ENCODE measurements around the gene ZFP36L2. TPM values are rescaled to one million over a fixed set of nuclear protein-coding genes. Genes with fewer than 3 reads are reported as not detected.

The ZFP36L2 gene
- polyA plus RNA-seq, 2 of the 4 experiments (the other 2 are of a cell fraction), result 10.5 to 17.3 TPM

- Histone ChIP-seq H3K27ac (peak overlapping the region; percentile 89 to 95), H3K4me2 (peak overlapping the region; percentile 96), H3K9me3 (no peaks in the 10 kb centered on the region), H3K4me3 (peak overlapping the region; percentile 44), H3K4me1 (peaks cover 50% of the 10 kb centered on the region)
- CTCF ChIA-PET, result interaction anchor here (0.7 to 11.1 kb wide), 10 partner anchors 10 to 389 kb away, joined by 3 to 163 read pairs (median 4); no protein-coding TSS in a partner anchor
- POLR2A ChIA-PET, result interaction anchor here (1.0 to 2.1 kb wide), 4 partner anchors 8 to 409 kb away, joined by 4 to 7 read pairs (median 4); partner anchors contain the start of gene ZFP36L2
- ATAC-seq (peak; percentile 13 to 17), DNase-seq (ENCODE audit: low read depth in 1 of 2, low spot score in 1 of 2) (peak in 1 of 2 experiments; percentile 73), FAIRE-seq (no peak)
- WGBS (ENCODE audit: missing lambda C conversion rate), result 5% methylated on average over 4 of the region's 8 CpGs
- TF ChIP-seq SMC3 (IDR thresholded peaks at IDR 0.05), result no peak
- TF ChIP-seq MAFK (IDR thresholded peaks at IDR 0.05; ENCODE audit: partially characterized antibody), result no peak
- TF ChIP-seq CBX8 (IDR thresholded peaks at IDR 0.05), result no peak
- TF ChIP-seq FOXS1 (CRISPR knock-in tag; IDR thresholded peaks at IDR 0.05), result no peak
- TF ChIP-seq MAX (IDR thresholded peaks at IDR 0.05), result no peak
- no peak for TF ChIP-seq RNF2 (IDR thresholded peaks at IDR 0.05; ENCODE audit: borderline replicate concordance, low read depth)
- no peak for TF ChIP-seq TFCP2L1 (CRISPR knock-in tag; IDR thresholded peaks at IDR 0.05)
- TF ChIP-seq FOSB (CRISPR knock-in tag; IDR thresholded peaks at IDR 0.05), result no peak
Measured at GRCh38 chr2:43218702-43219382, 7.6 kb downstream of the ZFP36L2 start.

DNA sequence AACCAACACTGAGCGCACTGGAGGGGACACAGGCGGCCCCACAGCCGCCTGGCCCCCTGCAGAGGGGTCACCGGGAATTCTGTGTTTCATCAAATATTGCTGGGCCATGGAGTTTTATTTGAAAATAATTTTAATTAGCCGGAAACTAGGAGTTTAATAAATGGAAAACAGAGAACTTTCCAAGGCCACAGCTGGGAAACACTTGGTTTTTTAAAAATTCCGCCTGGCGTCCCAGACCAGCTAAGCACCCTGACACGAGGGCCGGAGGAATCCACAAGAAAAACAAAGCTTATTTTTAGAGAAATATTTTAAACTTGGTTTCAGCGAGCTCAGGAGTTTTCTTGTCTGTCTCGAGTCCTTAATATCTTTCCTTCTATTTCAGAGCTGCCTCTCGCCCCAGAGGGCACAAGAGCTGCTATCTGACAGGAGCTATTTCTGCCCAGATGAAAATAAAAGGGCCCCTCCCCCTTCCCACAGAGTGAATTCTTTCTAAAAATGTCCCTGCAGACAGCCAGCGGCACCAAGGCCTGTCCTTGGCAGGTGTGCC is 8.2 kb downstream of the ZFP36L2 start:
- ChIA-PET POLR2A (interaction anchor here (0.6 to 1.0 kb wide), 2 partner anchors 9 to 39 kb away, joined by 3 to 7 read pairs; partner anchors contain the start of gene ZFP36L2), CTCF (interaction anchor here (0.7 to 11.1 kb wide), 8 partner anchors 10 to 389 kb away, joined by 3 to 163 read pairs (median 4); no protein-coding TSS in a partner anchor)
- no peak; a peak in 1 of 6 replicates for ATAC-seq
- peak overlapping the region; percentile 96 for H3K4me2 ChIP-seq
- no peak for DNase-seq (ENCODE audit: low read depth in 1 of 2, low spot score in 1 of 2)
- H3K9me3 ChIP-seq, result no peaks in the 10 kb centered on the region
- no peak for FAIRE-seq
- TF ChIP-seq ZNF302 (CRISPR knock-in tag; IDR thresholded peaks at IDR 0.05) (no peak), FOSL2 (IDR thresholded peaks at IDR 0.05) (no peak), FOSL2 (CRISPR knock-in tag; IDR thresholded peaks at IDR 0.05) (no peak), NR3C1 (IDR thresholded peaks at IDR 0.05) (no peak), HOXA7 (CRISPR knock-in tag; IDR thresholded peaks at IDR 0.05) (no peak), RCOR1 (IDR thresholded peaks at IDR 0.05; ENCODE audit: low read depth, low read length) (no peak), NFE2L2 (conservative IDR thresholded peaks at IDR 0.05; ENCODE audit: low read length) (no peak), ZFP36 (IDR thresholded peaks at IDR 0.05; ENCODE audit: borderline replicate concordance, partially characterized antibody) (no peak), HOXB13 (CRISPR knock-in tag; IDR thresholded peaks at IDR 0.05; ENCODE audit: low read depth) (no peak)
- H3K4me3 ChIP-seq, result peak overlapping the region; percentile 44; the same call in 2 of the 3 replicates
- 73% methylated on average over 13 of the region's 13 CpGs for WGBS (ENCODE audit: missing lambda C conversion rate)
- H3K4me1 ChIP-seq, result peaks cover 44% of the 10 kb centered on the region
- H3K27ac ChIP-seq, result peak overlapping the region; percentile 89 to 95

DNA sequence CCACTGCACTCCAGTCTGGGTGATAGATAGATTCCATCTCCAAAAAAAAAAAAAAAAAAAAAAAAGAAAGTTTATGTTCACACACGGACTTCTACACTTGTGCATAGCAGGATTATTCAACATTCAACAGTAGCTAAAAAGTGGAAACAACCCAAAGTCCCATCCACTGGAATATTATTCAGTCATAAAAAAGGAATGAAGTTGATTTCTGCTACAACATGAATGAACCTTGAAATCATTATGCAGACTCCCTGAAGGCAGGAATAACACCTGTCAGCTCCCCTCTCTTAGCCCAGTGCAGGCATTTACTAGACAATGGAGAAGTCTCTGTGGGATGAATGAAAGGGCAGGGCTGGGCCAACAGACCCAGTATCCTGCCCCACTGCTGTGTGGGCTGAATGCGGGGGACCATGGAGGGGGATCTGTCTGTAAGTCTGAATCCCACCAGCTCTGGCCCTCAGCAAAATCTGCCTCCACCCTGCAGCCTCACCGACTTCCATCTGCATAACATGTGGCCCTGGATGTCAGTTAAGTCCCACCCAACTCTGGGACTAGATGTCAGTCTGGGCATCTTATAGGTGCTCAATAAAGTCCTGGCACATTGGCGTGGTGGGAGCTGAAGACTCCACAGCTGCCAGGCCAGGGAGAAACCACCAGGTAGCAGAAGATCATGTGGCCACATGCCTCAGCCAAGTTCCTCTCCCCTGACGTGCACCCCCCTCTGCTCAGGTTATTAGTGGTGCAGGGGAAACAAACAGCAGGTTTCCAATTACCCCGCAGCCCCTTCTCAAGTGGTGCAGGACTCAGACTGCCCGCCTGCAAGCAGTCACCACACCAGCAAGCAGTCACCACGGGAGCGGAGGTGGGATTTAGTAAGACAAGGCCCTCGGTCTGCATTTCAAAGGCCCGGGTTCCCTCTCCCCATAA is 8.9 kb downstream of the ZFP36L2 start:
- no peak overlapping the region for H3K4me2 ChIP-seq
- peak overlapping the region; percentile 89 to 95; a peak in 5 of 6 replicates for H3K27ac ChIP-seq
- DNase-seq (ENCODE audit: low read depth in 1 of 2, low spot score in 1 of 2), result no peak
- H3K4me1 ChIP-seq, result peaks cover 37% of the 10 kb centered on the region
- POLR2A ChIA-PET, result interaction anchor here (0.6 to 1.0 kb wide), 2 partner anchors 9 to 38 kb away, joined by 3 to 7 read pairs; partner anchors contain the start of gene ZFP36L2
- TF ChIP-seq KDM1A (IDR thresholded peaks at IDR 0.05; ENCODE audit: low read depth) (0 out of 2 replicates have a peak, but pooled peaks have one; percentile 42), SMC3 (IDR thresholded peaks at IDR 0.05) (no peak)
- no peak for FAIRE-seq
- no peaks in the 10 kb centered on the region for H3K9me3 ChIP-seq
- no peak overlapping the region for H3K4me3 ChIP-seq
- ATAC-seq, result no peak
- 90% methylated on average over 11 of the region's 11 CpGs for WGBS (ENCODE audit: missing lambda C conversion rate)
- CTCF ChIA-PET, result interaction anchor here (0.6 to 11.1 kb wide), 10 partner anchors 10 to 388 kb away, joined by 3 to 163 read pairs (median 4); no protein-coding TSS in a partner anchor

Measured in A549 (cell line).